ENCODE results near the gene CAT. TPM values are rescaled to one million over a fixed set of nuclear protein-coding genes. Genes with fewer than 3 reads are reported as not detected.

CAT gene
- 32.6 and 32.7 TPM in 2 replicates for total RNA-seq (2014; rRNA removed; shearing (Covaris generic))

DNA sequence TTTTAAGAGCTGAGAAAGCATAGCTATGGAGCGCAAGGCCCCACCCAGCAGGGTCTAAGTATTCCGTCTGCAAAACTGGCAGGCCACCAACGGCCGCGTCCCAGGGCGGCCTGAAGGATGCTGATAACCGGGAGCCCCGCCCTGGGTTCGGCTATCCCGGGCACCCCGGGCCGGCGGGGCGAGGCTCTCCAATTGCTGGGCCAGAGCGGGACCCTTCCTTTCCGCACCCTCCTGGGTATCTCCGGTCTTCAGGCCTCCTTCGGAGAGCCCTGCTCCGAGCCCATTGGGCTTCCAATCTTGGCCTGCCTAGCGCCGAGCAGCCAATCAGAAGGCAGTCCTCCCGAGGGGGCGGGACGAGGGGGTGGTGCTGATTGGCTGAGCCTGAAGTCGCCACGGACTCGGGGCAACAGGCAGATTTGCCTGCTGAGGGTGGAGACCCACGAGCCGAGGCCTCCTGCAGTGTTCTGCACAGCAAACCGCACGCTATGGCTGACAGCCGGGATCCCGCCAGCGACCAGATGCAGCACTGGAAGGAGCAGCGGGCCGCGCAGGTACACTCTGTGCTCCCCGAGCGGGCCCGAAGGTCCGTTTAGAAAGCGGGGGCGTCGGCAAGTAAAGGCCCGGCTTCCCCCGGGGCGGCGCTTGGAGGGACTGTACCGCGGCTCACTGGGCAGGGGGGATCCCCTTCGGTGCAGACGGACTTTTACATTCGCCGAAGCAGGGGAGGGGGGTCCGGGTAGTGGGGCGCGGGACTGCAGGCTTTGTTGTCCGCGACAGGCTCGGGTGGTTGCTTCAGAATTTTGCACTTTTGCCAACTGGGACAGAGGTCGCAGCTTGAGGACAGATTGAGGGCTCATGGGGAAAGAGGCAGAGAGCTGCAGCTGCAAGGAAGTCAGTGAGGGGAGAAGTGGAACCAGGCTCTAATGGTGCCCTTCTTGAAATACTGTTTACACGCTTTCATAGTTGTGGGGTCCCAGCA, at the start of gene CAT:
Gene CAT (plus strand): TSS at position 406 of the 979 bp plus-strand sequence. CDS start 80 bp downstream, at position 486.
- Histone ChIP-seq H3K4me1 (no peaks in the 10 kb centered on the region), H3K27me3 (no peaks in the 10 kb centered on the region), H3K36me3 (no peaks in the 10 kb centered on the region), H3K27ac (peak within 1 kb of the TSS; percentile 77), H3K4me3 (peak within 1 kb of the TSS; percentile 92), H3K9me3 (replicated peaks) (no peaks in the 10 kb centered on the region)
- peak; percentile 97 for DNase-seq

DNA sequence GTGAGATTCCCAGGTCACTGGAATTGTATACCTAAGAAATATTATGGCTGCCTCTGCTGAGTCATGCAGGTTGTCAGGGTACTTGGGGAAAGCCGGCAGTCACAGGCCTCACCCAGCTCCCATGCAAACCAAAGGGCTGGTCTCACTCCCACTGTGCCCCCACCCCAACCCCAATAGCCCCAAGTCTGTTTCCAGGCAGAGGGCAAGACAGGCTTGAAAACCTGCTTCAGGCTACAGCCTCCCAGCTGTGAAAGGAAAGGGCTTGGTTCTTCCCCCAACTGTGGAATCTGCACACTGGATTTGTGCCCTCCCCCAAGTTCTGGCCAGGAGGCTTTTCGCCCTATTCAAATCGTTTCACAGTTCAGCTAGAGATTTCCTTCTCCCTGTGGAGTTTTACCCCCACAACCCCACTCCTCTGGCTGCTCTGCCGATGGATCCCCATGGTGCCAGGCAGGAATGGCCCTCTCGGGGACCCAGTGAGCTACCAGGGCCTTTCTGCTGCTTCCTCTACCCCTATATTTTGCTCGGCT, 43.9 kb upstream of the CAT start:
- no peaks in the 10 kb centered on the region for H3K9me3 ChIP-seq (replicated peaks)
- DNase-seq = no peak
- H3K27me3 ChIP-seq = no peaks in the 10 kb centered on the region
- no peak overlapping the region for H3K4me3 ChIP-seq
- H3K36me3 ChIP-seq = no peaks in the 10 kb centered on the region
- no peaks in the 10 kb centered on the region for H3K4me1 ChIP-seq
- H3K27ac ChIP-seq = no peak overlapping the region

DNA sequence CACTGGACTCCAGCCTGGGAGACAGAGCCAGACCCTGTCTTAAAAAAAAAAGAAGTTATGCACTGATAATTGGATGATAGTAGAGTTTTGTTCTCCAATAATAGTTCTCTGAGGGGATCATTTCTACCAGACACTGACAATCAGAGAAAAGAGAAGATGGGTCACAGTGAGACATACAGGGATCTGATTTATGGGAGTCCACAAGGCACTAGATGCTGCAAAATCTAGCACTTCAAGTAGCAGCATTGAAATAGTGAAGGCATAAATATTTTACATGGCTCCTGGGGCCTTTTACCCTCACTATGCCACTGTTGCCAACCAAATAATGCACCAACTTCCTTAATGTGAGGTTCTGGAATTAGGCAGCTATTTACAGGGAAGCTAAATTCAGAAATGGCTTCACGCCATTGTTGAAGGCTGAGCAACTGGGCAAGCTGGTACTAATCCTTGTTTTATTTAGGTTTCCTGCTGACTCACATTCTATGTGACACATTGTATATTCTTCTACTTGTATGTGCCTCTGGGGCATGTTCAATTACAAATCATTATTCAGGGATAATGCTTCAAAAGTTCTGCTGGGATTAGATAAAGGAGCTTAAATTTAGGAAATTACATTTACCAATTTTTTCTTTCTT, 42.7 kb upstream of the CAT start:
- Histone ChIP-seq H3K27ac (no peak overlapping the region), H3K9me3 (replicated peaks) (no peaks in the 10 kb centered on the region), H3K36me3 (no peaks in the 10 kb centered on the region), H3K4me3 (no peak overlapping the region), H3K27me3 (no peaks in the 10 kb centered on the region), H3K4me1 (no peaks in the 10 kb centered on the region)
- DNase-seq = no peak

DNA sequence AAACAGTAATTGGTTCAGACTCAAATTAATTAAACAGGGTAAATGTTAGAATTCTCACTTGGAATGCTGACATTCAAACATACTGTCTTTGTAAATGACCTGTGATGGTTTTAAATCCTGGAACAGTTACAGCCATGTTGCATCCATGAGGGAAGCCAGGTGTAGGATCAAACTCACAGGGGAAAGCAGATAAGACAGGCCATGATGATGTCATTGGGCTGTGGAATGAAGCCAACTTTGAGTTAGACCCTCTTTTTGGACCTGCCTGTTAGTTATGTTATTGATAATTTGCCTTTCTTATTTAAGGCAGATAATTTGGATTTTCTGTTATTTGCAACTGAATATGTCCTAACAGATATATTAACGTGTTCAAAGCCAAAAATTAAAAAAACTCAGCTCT, 41.6 kb upstream of the CAT start:
- Histone ChIP-seq H3K9me3 (replicated peaks) (no peaks in the 10 kb centered on the region), H3K4me3 (no peak overlapping the region), H3K27ac (no peak overlapping the region), H3K27me3 (no peaks in the 10 kb centered on the region), H3K4me1 (no peaks in the 10 kb centered on the region), H3K36me3 (no peaks in the 10 kb centered on the region)
- no peak for DNase-seq

DNA sequence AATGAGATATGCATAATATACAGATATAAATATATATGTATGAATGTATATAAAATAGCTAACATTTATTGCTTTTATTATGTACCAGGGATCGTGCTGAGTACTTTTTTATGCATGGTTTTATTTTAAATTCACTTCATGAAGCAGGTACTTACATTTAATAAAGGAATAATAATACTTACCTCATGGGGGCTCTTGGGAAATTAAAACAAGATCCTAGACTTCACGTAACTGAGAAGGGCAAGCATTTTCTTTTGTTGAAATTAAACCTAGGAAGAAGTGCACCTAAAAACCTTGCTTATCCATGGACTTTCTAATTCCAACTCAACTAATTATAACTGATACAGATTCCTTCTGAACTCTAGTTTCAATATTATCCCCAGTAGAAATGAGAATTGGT, 40.9 kb upstream of the CAT start:
- H3K4me3 ChIP-seq = no peak overlapping the region
- DNase-seq = no peak
- no peaks in the 10 kb centered on the region for H3K36me3 ChIP-seq

DNA sequence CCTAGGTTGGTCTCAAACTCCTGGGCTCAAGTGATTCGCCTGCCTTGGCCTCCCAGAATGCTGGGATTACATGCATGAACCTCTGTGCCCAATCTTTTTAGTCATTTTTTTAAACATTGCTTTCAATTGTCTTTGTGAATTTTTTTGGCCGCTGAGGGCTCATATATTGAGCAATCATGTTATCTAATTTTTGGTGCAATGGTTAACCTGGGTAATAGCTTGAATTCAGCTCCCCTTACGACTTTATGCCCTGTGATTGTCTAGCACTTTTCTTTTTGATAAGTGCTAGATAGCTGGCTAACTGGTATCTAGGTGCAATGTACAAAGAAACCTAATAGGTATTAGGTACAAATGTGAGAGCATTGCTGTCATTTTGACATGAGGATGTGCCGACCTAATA, 35.3 kb upstream of the CAT start:
- Histone ChIP-seq H3K27ac (no peak overlapping the region), H3K4me3 (no peak overlapping the region), H3K9me3 (replicated peaks) (no peaks in the 10 kb centered on the region), H3K27me3 (no peaks in the 10 kb centered on the region), H3K36me3 (no peaks in the 10 kb centered on the region), H3K4me1 (no peaks in the 10 kb centered on the region)
- DNase-seq = no peak

More for the DNA sequence above, 40.9 kb upstream of the CAT start:
- Histone ChIP-seq H3K9me3 (replicated peaks) (no peaks in the 10 kb centered on the region), H3K27ac (no peak overlapping the region), H3K27me3 (no peaks in the 10 kb centered on the region), H3K4me1 (no peaks in the 10 kb centered on the region)

DNA sequence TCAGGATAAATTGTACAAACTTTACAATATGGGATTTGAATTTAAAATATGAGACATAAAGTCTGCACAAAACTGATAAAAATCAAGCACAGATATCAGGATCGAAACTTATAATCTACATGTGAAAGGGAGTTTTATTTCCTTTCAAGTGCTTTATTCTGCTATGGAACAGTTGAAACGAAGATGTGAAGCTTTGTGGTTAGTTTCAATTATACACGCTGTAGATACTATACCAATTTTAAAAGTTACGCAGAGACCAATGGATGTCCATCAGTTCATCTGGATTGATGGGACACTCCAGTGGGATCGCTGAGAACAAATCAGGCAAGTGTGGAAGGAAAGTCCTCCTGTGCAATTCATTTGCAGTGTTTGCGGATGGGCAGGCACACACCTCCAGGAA, 34.5 kb upstream of the CAT start:
- H3K9me3 ChIP-seq (replicated peaks) = no peaks in the 10 kb centered on the region
- no peak overlapping the region for H3K27ac ChIP-seq
- no peak for DNase-seq
- H3K27me3 ChIP-seq = no peaks in the 10 kb centered on the region
- no peaks in the 10 kb centered on the region for H3K4me1 ChIP-seq
- no peak overlapping the region for H3K4me3 ChIP-seq
- no peaks in the 10 kb centered on the region for H3K36me3 ChIP-seq

DNA sequence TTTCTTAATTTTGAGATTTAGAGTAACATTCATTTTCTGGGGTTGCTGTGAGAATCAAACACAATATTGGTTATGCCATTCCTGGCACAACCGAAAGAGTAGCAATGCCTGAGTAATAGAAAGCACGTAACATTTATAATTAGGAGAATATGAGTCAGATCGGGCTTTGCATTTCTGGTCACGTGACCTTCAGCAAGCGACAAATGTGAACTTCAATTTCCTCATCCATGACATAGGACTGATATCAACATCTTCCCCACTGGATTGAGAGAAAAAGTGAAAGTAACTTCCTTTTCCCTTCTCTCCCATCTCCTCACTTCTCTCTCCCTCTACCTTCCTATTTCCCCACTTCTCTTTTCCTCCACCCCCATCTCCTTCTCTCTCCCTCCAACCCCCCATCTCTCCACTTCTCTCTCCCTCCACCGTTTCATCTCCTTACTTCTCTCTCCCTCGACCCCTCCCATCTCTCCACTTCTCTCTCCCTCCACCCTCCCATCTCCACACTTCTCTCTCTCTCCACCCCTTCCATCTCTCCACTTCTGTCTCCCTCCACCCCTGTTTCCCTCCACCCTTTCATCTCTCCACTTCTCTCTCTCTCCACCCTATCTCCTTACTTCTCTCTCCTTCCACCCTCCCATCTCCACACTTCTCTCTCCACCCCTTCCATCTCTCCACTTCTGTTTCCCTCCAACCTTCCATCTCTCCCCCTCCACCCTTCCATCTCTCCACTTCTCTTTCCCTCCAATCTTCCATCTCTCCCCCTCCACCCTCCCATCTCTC, 33.5 kb upstream of the CAT start:
- no peaks in the 10 kb centered on the region for H3K27me3 ChIP-seq
- no peaks in the 10 kb centered on the region for H3K9me3 ChIP-seq (replicated peaks)
- H3K36me3 ChIP-seq = no peaks in the 10 kb centered on the region
- H3K4me1 ChIP-seq = no peaks in the 10 kb centered on the region
- no peak for DNase-seq
- no peak overlapping the region for H3K27ac ChIP-seq
- no peak overlapping the region for H3K4me3 ChIP-seq

DNA sequence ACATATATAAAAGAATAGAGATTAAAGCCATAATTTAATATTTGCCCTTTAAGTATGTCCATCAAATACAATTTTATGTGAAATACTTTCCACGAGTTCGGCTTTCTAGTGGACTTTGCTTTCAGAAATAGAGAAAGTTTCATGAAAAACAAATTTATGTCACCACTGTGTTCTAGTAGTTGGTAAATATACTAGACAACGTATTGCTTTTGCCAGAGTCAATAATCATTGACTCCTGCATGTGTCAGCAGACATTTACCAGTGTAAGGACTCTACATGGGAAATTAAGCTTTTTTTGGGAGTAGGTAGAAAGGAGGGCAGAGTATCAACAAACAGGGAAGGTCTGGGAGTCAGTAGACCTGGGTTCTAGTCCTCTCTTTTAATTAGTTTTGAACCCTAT, 32.3 kb upstream of the CAT start:
- no peaks in the 10 kb centered on the region for H3K36me3 ChIP-seq
- no peaks in the 10 kb centered on the region for H3K4me1 ChIP-seq
- H3K27me3 ChIP-seq = no peaks in the 10 kb centered on the region
- no peak overlapping the region for H3K27ac ChIP-seq
- H3K4me3 ChIP-seq = no peak overlapping the region
- no peak for DNase-seq
- no peaks in the 10 kb centered on the region for H3K9me3 ChIP-seq (replicated peaks)

DNA sequence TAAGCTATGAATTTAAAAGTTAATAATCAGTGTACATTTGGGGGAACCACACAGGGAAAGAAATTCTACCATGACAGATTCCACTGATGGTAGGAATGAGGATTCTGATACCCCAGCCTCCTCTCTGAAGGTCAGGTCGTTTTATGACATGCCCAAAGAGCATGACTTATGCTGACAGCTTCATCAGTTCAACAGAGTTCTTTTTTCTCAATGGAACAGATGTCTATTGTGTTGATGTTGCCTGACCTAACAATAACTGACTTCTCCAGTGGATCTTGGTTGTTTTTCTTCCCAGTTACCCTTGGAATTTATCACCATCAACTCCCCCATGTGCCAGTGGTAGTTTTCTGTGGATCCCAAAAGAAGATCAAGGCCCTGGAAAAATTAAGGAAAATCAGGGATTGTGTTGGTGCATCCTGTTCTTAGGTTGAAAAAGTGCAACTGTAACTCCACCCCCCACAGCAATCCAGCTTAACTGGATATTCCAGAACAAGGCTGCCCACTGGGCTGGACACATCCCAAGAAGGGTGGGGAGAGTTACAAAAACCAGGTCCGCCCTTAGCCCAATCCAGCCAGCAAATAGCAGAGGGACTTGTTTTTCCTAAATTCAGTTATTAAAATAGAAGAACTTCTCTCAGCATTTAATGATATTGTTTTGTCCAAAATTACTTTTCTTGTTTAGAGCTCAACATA, 31.5 kb upstream of the CAT start:
- H3K9me3 ChIP-seq (replicated peaks) = no peaks in the 10 kb centered on the region
- no peak for DNase-seq
- no peak overlapping the region for H3K27ac ChIP-seq
- H3K4me1 ChIP-seq = no peaks in the 10 kb centered on the region
- H3K27me3 ChIP-seq = no peaks in the 10 kb centered on the region
- H3K4me3 ChIP-seq = no peak overlapping the region
- no peaks in the 10 kb centered on the region for H3K36me3 ChIP-seq

DNA sequence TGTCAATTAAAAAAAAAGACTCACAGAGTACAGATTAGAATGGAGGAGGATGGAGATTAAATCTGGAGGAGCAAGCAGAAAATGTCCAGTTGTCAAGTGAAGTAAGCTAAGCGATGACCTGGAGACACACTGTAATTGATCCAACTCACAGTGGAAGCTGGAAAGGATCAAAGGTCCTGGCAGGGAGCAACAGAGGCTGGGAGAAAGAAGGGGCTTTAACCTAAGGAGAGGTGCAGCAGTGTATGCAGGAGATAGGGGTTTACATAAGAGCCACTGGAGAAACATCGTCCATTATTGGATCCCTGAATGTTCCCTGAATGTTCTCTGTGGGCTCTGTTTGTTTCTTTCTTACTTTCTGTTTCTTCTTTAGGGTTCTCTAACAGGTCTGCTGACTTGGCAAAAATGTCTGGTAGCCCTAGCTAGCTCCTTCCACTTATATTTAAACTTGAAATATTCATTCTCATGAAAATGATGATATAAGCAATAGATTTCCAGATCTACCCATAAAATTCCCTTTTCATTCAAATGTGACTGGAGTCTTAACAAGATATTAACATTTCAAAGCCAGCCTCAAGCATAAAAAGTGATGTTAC, 30.1 kb upstream of the CAT start:
- H3K27ac ChIP-seq = no peak overlapping the region
- H3K9me3 ChIP-seq (replicated peaks) = no peaks in the 10 kb centered on the region
- DNase-seq = no peak
- H3K36me3 ChIP-seq = no peaks in the 10 kb centered on the region
- no peak overlapping the region for H3K4me3 ChIP-seq
- H3K4me1 ChIP-seq = no peaks in the 10 kb centered on the region
- no peaks in the 10 kb centered on the region for H3K27me3 ChIP-seq

DNA sequence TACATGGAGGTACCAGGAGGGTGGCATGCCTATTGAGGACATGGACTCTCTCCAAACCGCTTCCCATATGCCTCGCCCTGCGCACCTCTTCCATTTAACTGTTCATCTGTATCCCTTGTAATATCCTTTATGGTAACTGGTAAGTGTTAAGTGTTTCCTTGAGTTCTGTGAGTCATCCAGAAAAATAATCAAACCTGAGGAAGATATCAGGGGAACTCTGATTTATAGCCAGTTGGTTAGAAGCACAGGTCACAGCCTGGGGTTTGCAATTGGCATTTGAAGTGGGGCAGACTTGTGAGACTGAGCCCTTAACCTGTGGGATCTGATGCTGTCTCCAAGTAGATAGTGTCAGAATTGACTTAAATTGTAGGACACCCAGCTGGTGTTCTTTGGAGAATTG, 27.6 kb upstream of the CAT start:
- H3K9me3 ChIP-seq (replicated peaks) = no peaks in the 10 kb centered on the region
- no peaks in the 10 kb centered on the region for H3K36me3 ChIP-seq
- no peaks in the 10 kb centered on the region for H3K4me1 ChIP-seq
- DNase-seq = no peak
- H3K4me3 ChIP-seq = no peak overlapping the region
- no peaks in the 10 kb centered on the region for H3K27me3 ChIP-seq
- H3K27ac ChIP-seq = no peak overlapping the region

DNA sequence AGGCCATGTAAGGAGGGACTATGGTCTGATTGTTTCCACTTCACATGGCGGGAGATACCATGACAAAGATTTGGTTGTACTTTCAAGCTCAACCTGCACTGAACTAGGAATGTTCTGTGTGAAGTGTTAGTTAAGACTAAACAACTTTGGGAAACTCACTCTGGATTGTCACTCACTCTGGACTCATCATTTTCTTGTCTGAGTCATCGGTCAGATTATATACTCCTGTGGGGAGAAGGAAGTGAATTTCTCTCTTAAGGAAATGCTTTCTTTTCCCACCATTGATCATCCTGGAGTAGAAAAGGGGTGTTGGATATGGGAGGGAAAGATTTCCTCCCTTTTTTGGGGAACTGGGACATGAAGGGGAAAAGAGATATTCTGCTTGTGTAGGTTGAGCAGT, 26.9 kb upstream of the CAT start:
- Histone ChIP-seq H3K4me3 (no peak overlapping the region), H3K27ac (no peak overlapping the region), H3K36me3 (no peaks in the 10 kb centered on the region), H3K4me1 (no peaks in the 10 kb centered on the region), H3K9me3 (replicated peaks) (no peaks in the 10 kb centered on the region), H3K27me3 (no peaks in the 10 kb centered on the region)
- DNase-seq = no peak

DNA sequence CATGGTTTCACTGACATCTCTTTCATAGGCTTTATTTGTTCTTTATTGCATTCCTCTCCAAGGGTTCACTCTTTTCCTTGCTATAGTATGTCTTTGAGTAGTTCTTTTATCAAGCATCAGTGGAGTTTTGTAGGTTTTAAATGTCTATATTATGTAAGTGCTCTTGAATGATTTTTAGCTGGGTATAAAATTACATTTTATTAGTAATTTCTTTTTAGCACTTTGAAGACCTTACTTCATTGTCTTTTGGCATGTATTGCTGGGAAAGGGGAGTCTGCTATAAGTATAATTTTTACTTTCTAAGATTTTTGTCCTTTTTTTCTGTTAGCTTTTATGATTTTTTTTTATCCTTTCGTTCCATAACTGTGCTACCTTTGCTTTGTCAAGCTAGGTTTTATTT, 25.5 kb upstream of the CAT start:
- H3K36me3 ChIP-seq = no peaks in the 10 kb centered on the region
- no peaks in the 10 kb centered on the region for H3K4me1 ChIP-seq
- DNase-seq = no peak
- H3K9me3 ChIP-seq (replicated peaks) = no peaks in the 10 kb centered on the region
- H3K27ac ChIP-seq = no peak overlapping the region
- no peaks in the 10 kb centered on the region for H3K27me3 ChIP-seq
- H3K4me3 ChIP-seq = no peak overlapping the region

Measured in SJCRH30 (cell line).